ENCODE measurements around the gene RBBP8. TPM values are rescaled to one million over a fixed set of nuclear protein-coding genes. Genes with fewer than 3 reads are reported as not detected.

RBBP8 gene
- total RNA-seq, 1 experiment from 2014 or later = 65.2 TPM

DNA sequence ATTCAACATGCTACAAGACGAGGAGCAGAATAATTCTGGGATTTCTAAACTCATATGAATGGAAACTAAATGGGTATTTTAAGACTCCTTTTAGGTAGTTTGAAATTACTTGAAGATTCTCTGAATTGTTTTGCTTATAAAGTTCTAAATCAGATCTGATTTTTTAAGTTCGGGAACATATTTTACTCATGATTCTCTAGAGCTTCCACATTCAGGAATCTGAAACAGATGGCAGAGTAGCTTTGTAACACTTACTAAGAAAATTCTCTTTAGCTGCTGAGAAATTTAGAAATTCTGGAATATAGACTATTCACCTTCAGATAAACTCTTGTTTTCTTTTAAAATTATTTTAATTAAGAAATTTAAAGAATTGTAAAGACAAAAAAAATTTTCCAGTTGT lies 13.7 kb downstream of the RBBP8 start:
- H4K20me1 ChIP-seq (ENCODE audit: control insufficient read depth, insufficient read depth, insufficient read length) = no peaks in the 10 kb centered on the region
- H3K18ac ChIP-seq (ENCODE audit: insufficient read length, low read depth, low read length) = no peak overlapping the region
- no peaks in the 10 kb centered on the region; the same call in 1 of the 2 replicates for H3K4me1 ChIP-seq (ENCODE audit: insufficient read depth, low read length)
- H3K4ac ChIP-seq (ENCODE audit: low read depth, low read length) = no peak overlapping the region
- H2BK120ac ChIP-seq (ENCODE audit: low read depth, low read length, poor library complexity, severe bottlenecking) = no peak overlapping the region
- peaks cover 13 to 43% (median 22%) of the 10 kb centered on the region in 3 experiments; a peak in 6 of 7 replicates for H3K36me3 Mint-ChIP-seq (ENCODE audit: insufficient read depth in 1 of 3, low read depth in 3 of 3)
- H4K5ac ChIP-seq (ENCODE audit: insufficient read length, low read depth, low read length) = no peak overlapping the region
- no peaks in the 10 kb centered on the region for H3K27me3 Mint-ChIP-seq (ENCODE audit: low read depth)
- H3K4me2 ChIP-seq (ENCODE audit: insufficient read depth, insufficient read length, low read length) = no peak overlapping the region
- H4K91ac ChIP-seq (ENCODE audit: insufficient read length, low read depth, low read length) = no peak overlapping the region
- H2BK20ac ChIP-seq (ENCODE audit: low read depth, low read length, poor library complexity, severe bottlenecking) = no peak overlapping the region
- H3T11ph ChIP-seq (ENCODE audit: low read length) = no peak overlapping the region
- H3K14ac ChIP-seq (ENCODE audit: insufficient read depth, low read length) = no peak overlapping the region
- no peak overlapping the region for H3K56ac ChIP-seq (ENCODE audit: insufficient read length, low read depth, low read length)
- H3K27me3 ChIP-seq (ENCODE audit: insufficient read depth, low read length) = no peaks in the 10 kb centered on the region
- H2BK15ac ChIP-seq (ENCODE audit: low read depth, low read length) = no peak overlapping the region
- H2BK12ac ChIP-seq (ENCODE audit: insufficient read length, low read depth, low read length) = no peak overlapping the region
- H4K8ac ChIP-seq (replicated peaks; ENCODE audit: insufficient read length, low read depth, low read length) = no peak overlapping the region
- H3K79me2 ChIP-seq (ENCODE audit: insufficient read depth, low read length) = no peaks in the 10 kb centered on the region
- H2AFZ ChIP-seq (ENCODE audit: low read length) = no peak overlapping the region
- H3K9ac ChIP-seq (ENCODE audit: extremely low read depth, insufficient read length, low read length) = no peak overlapping the region
- H3K79me1 ChIP-seq (ENCODE audit: insufficient read depth, low read depth, low read length, poor library complexity, severe bottlenecking) = no peaks in the 10 kb centered on the region
- H3K9me3 ChIP-seq (ENCODE audit: control insufficient read depth, low read depth, low read length) = no peaks in the 10 kb centered on the region
- TF ChIP-seq CTCF (conservative IDR thresholded peaks at IDR 0.05) = no peak
- peaks cover 9% of the 10 kb centered on the region in 2 experiments for H3K4me1 Mint-ChIP-seq
- no peak overlapping the region for H2BK5ac ChIP-seq (ENCODE audit: insufficient read length, low read length)
- no peak for DNase-seq
- H3K27ac ChIP-seq (ENCODE audit: insufficient read length, low read depth, low read length) = no peak overlapping the region
- H3K27ac Mint-ChIP-seq = no peak overlapping the region
- no peak overlapping the region for H3K23ac ChIP-seq (ENCODE audit: insufficient read length, low read depth, low read length)
- H3K9me3 Mint-ChIP-seq = no peaks in the 10 kb centered on the region
- no peaks in the 10 kb centered on the region for H3K23me2 ChIP-seq (ENCODE audit: insufficient read length, low read depth, low read length, poor library complexity, severe bottlenecking)
- WGBS (ENCODE audit: extremely low coverage, insufficient read length, low lambda C conversion rate) = no CpG with 5 or more reads among the region's 2 CpGs
- no peak overlapping the region for H2AK5ac ChIP-seq (ENCODE audit: insufficient read length, low read length)
- H3K4me3 Mint-ChIP-seq = no peak overlapping the region

Measured in H9 (cell line).